ENCODE data around the gene MAN1A1. TPM values are rescaled to one million over a fixed set of nuclear protein-coding genes. Genes with fewer than 3 reads are reported as not detected.
A peak's percentile ranks its signal among the peaks of the same experiment; 100 is the strongest.

Gene MAN1A1
- total and polyA plus RNA-seq, 2 of the 8 experiments (the other 6 are each of a cell fraction or from before 2014, with no cell fraction given): 1.8 to 5.4 TPM

- Histone ChIP-seq H3K4me3 (ENCODE audit: extremely low read depth in 1 of 4, insufficient read depth in 2 of 4, low read depth in 3 of 4, low read length in 4 of 4) (no peak overlapping the region), H3K56ac (replicated peaks; ENCODE audit: insufficient read length, low read depth, low read length) (no peak overlapping the region), H4K20me1 (replicated peaks in 1 of 2; ENCODE audit: control insufficient read depth in 1 of 2, insufficient read depth in 2 of 2, low read length in 2 of 2) (no peaks in the 10 kb centered on the region), H3K23me2 (ENCODE audit: low read depth, low read length) (peaks cover 2% of the 10 kb centered on the region; the same call in 1 of the 2 replicates), H3K4me2 (ENCODE audit: insufficient read depth in 1 of 2, low read depth in 2 of 2, low read length in 2 of 2) (no peak overlapping the region), H3K18ac (ENCODE audit: extremely low read depth, low read length) (no peak overlapping the region), H2BK20ac (ENCODE audit: low read length) (no peak overlapping the region), H4K5ac (ENCODE audit: insufficient read length, low read depth, low read length) (no peak overlapping the region), H3K27ac (ENCODE audit: low read depth, low read length) (no peak overlapping the region), H3K9ac (replicated peaks in 1 of 4; ENCODE audit: extremely low read depth in 1 of 4, low read depth in 3 of 4, low read length in 3 of 4) (no peak overlapping the region), H4K8ac (ENCODE audit: extremely low read depth, insufficient read depth, low read length) (no peak overlapping the region), H3K79me1 (ENCODE audit: low read depth, low read length) (no peaks in the 10 kb centered on the region), H3K14ac (ENCODE audit: insufficient read length) (no peak overlapping the region), H2BK120ac (replicated peaks; ENCODE audit: low read depth, low read length) (no peak overlapping the region), H2BK15ac (ENCODE audit: low read length) (no peak overlapping the region), H3K4me1 (replicated peaks in 1 of 4; ENCODE audit: control insufficient read depth in 3 of 4, insufficient read depth in 4 of 4, low read length in 3 of 4) (peaks cover 0 to 3% (median 2%) of the 10 kb centered on the region in 4 experiments; a peak in 2 of 7 replicates), H2BK5ac (ENCODE audit: low read depth, low read length) (no peak overlapping the region), H3K9me3 (ENCODE audit: insufficient read depth in 2 of 2, low read depth in 1 of 2, low read length in 1 of 2) (no peaks in the 10 kb centered on the region), H2BK12ac (ENCODE audit: low read depth, low read length) (no peak overlapping the region), H3K36me3 (ENCODE audit: control insufficient read depth in 2 of 4, insufficient read depth in 4 of 4, low read length in 3 of 4) (no peaks in the 10 kb centered on the region), H3K23ac (ENCODE audit: insufficient read length) (no peak overlapping the region), H3K27me3 (replicated peaks in 1 of 4; ENCODE audit: control insufficient read depth in 3 of 4, extremely low read depth in 1 of 4, insufficient read depth in 3 of 4, low read length in 3 of 4) (no peaks in the 10 kb centered on the region), H3K79me2 (ENCODE audit: control insufficient read depth in 1 of 2, insufficient read depth in 2 of 2, low read length in 2 of 2) (no peaks in the 10 kb centered on the region), H3K4ac (replicated peaks; ENCODE audit: insufficient read length, low read depth, low read length) (no peak overlapping the region), H2AFZ (ENCODE audit: low read length) (no peak overlapping the region), H4K91ac (replicated peaks; ENCODE audit: insufficient read length, low read length) (no peak overlapping the region), H2AK5ac (ENCODE audit: low read depth, low read length) (no peak overlapping the region)
- FAIRE-seq (peak; percentile 55), DNase-seq (ENCODE audit: low read depth in 1 of 2, low spot score in 2 of 2) (no peak)
- TF ChIP-seq CHD2 (IDR thresholded peaks at IDR 0.05; ENCODE audit: low read length): no peak
- TF ChIP-seq, protein P1, sequence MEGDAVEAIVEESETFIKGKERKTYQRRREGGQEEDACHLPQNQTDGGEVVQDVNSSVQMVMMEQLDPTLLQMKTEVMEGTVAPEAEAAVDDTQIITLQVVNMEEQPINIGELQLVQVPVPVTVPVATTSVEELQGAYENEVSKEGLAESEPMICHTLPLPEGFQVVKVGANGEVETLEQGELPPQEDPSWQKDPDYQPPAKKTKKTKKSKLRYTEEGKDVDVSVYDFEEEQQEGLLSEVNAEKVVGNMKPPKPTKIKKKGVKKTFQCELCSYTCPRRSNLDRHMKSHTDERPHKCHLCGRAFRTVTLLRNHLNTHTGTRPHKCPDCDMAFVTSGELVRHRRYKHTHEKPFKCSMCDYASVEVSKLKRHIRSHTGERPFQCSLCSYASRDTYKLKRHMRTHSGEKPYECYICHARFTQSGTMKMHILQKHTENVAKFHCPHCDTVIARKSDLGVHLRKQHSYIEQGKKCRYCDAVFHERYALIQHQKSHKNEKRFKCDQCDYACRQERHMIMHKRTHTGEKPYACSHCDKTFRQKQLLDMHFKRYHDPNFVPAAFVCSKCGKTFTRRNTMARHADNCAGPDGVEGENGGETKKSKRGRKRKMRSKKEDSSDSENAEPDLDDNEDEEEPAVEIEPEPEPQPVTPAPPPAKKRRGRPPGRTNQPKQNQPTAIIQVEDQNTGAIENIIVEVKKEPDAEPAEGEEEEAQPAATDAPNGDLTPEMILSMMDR (IDR thresholded peaks at IDR 0.05; ENCODE audit: control extremely low read depth in 1 of 3, insufficient read depth in 1 of 3, low read depth in 1 of 3, low read length in 3 of 3): peak in 2 of 3 experiments; percentile 50 to 57; a peak in 2 of 4 replicates
- no peak for TF ChIP-seq GTF2F1 (IDR thresholded peaks at IDR 0.05; ENCODE audit: borderline replicate concordance, low read depth, low read length)
- TF ChIP-seq RAD21 (IDR thresholded peaks at IDR 0.05 in 1 of 2, conservative IDR thresholded peaks at IDR 0.05 in 1 of 2; ENCODE audit: low read depth in 2 of 2, low read length in 2 of 2): peak; percentile 85 to 87
- TF ChIP-seq CTBP2 (IDR thresholded peaks at IDR 0.05; ENCODE audit: borderline replicate concordance, insufficient read depth, insufficient read length, low read length): no peak
- no peak for TF ChIP-seq KDM4A (IDR thresholded peaks at IDR 0.05; ENCODE audit: low read depth, low read length, severe bottlenecking)
- ChIA-PET POLR2A (ENCODE audit: partially characterized antibody) (no interaction called here), CTCF (ENCODE audit: partially characterized antibody) (interaction anchor here (0.6 to 4.2 kb wide), 38 partner anchors 8 to 738 kb away, joined by 3 to 23 read pairs (median 4); no protein-coding TSS in a partner anchor)
- 90% methylated on average over 3 of the region's 3 CpGs; no CpG with 5 or more reads in 1 of the 2 experiments for WGBS, 2 experiments (ENCODE audit: extremely low coverage in 1 of 2, insufficient coverage in 1 of 2, insufficient read length in 1 of 2, insufficient replicate concordance in 2 of 2, low coverage in 1 of 2, low lambda C conversion rate in 2 of 2, missing lambda C conversion rate in 1 of 2)
Measured at GRCh38 chr6:119333707-119334295, 15.8 kb downstream of the MAN1A1 start.
